SK-N-SH treated with all-trans-retinoic acid at 6 μM for 48 hours (cell line): ENCODE measurements around the gene RTP3.

ENCODE experiments used
- ATAC-seq: fragments of 200-7000 bp; cut with Tn5 transposase; 3 replicates; pipeline ENCODE4 v1.9.1; 2020; ENCODE audit warnings: mild to moderate bottlenecking, moderate library complexity
- ARNTL ChIP-seq: fragments of 450-650 bp; formaldehyde crosslinking; IDR thresholded peaks from 2 replicates; pipeline ENCODE4 v1.5.0; 2020; ENCODE audit warnings: low read depth, mild to moderate bottlenecking, moderate library complexity, borderline replicate concordance
- BACH2 ChIP-seq: fragments of 250-450 bp; sonication (Bioruptor Pico); IDR thresholded peaks from 2 replicates; pipeline ENCODE4 v1.9.0; 2021; ENCODE audit warnings: mild to moderate bottlenecking, borderline replicate concordance
- CSDC2 ChIP-seq: fragments of 250-450 bp; sonication (Bioruptor Pico); IDR thresholded peaks from 2 replicates; pipeline ENCODE4 v1.5.0; 2020; ENCODE audit warnings: mild to moderate bottlenecking, moderate library complexity
- CSRNP3 ChIP-seq: fragments of 250-450 bp; sonication (Bioruptor Pico); IDR thresholded peaks from 2 replicates; pipeline ENCODE4 v1.5.1; 2021; ENCODE audit warnings: mild to moderate bottlenecking, moderate library complexity
- GLIS3 ChIP-seq: fragments of 250-450 bp; sonication (Bioruptor Pico); IDR thresholded peaks from 2 replicates; pipeline ENCODE4 v1.5.0; 2020; ENCODE audit warnings: mild to moderate bottlenecking, moderate library complexity
- ISL1 ChIP-seq: fragments of 250-450 bp; sonication (Bioruptor Pico); IDR thresholded peaks from 2 replicates; pipeline ENCODE4 v2.1.2; 2022; ENCODE audit warnings: mild to moderate bottlenecking, moderate library complexity
- OSR1 ChIP-seq: fragments of 250-450 bp; sonication (Bioruptor Pico); IDR thresholded peaks from 2 replicates; pipeline ENCODE4 v1.8.0; 2022; ENCODE audit warnings: moderate library complexity, mild to moderate bottlenecking, inconsistent platforms
- POU6F1 ChIP-seq: fragments of 250-450 bp; sonication (Bioruptor Pico); IDR thresholded peaks from 2 replicates; pipeline ENCODE4 v1.8.0; 2021; ENCODE audit warnings: low read depth, mild to moderate bottlenecking, moderate library complexity, borderline replicate concordance
- PPARA ChIP-seq: fragments of 250-450 bp; sonication (Bioruptor Pico); IDR thresholded peaks from 2 replicates; pipeline ENCODE4 v1.5.0; 2020; ENCODE audit warnings: mild to moderate bottlenecking, borderline replicate concordance
- RARB ChIP-seq: fragments of 250-450 bp; sonication (Bioruptor Pico); IDR thresholded peaks from 2 replicates; pipeline ENCODE4 v1.8.0; 2021; ENCODE audit warnings: mild to moderate bottlenecking, moderate library complexity
- SNAI2 ChIP-seq: fragments of 250-450 bp; sonication (Bioruptor Pico); IDR thresholded peaks from 2 replicates; pipeline ENCODE4 v1.5.0; 2020; ENCODE audit warnings: mild to moderate bottlenecking, moderate library complexity
- ZC3H10 ChIP-seq: fragments of 250-450 bp; sonication (Bioruptor Pico); IDR thresholded peaks from 2 replicates; pipeline ENCODE4 v1.5.1; 2021; ENCODE audit warnings: mild to moderate bottlenecking, moderate library complexity
- ZFP30 ChIP-seq: fragments of 450-650 bp; formaldehyde crosslinking; IDR thresholded peaks from 2 replicates; pipeline ENCODE4 v1.5.0; 2022; ENCODE audit warnings: mild to moderate bottlenecking, moderate library complexity
- ZNF565 ChIP-seq: fragments of 450-650 bp; formaldehyde crosslinking; conservative IDR thresholded peaks from 2 replicates; pipeline ENCODE4 v1.5.0; 2020; ENCODE audit warnings: low read depth, mild to moderate bottlenecking, moderate library complexity
- ZNF70 ChIP-seq: fragments of 450-650 bp; formaldehyde crosslinking; IDR thresholded peaks from 2 replicates; pipeline ENCODE4 v1.5.0; 2020; ENCODE audit warnings: mild to moderate bottlenecking, moderate library complexity
- ZNF8 ChIP-seq: fragments of 450-650 bp; formaldehyde crosslinking; IDR thresholded peaks from 2 replicates; pipeline ENCODE4 v1.5.0; 2020; ENCODE audit warnings: mild to moderate bottlenecking, moderate library complexity
- TF ChIP-seq, protein P1 (sequence below): fragments of 250-450 bp; sonication (Bioruptor Pico); IDR thresholded peaks from 2 replicates; pipeline ENCODE4 v1.5.1; 2020; ENCODE audit warnings: low read depth, mild to moderate bottlenecking, moderate library complexity
- TF ChIP-seq, protein P2 (sequence below): fragments of 250-450 bp; sonication (Bioruptor Pico); IDR thresholded peaks from 2 replicates; pipeline ENCODE4 v1.5.0; 2020; ENCODE audit warnings: mild to moderate bottlenecking, moderate library complexity

Gene RTP3

DNA sequence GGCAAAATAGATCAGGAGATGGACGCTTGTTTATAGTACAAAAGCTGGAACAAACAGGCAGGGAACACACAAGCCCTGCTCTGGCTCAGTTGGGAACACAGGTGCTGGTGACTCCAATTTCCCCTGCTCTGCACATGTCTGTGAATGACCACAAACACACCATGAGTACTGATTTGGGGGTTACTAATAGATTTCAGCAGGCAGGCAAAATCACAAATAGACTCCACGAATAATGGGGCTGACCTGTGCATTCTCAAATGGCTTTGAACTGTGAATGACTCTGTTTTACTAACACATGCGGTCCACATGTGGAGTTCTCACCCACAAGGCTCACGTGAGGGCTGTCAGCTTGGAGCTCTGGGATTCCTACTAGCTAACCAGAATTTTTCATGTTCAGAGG is 3.9 kb downstream of the RTP3 start:
- TF ChIP-seq SNAI2 (CRISPR knock-in tag) (no peak), ZNF8 (CRISPR knock-in tag) (no peak), PPARA (CRISPR knock-in tag) (no peak), CSRNP3 (no peak), ISL1 (CRISPR knock-in tag) (no peak), ZNF565 (no peak), ZFP30 (CRISPR knock-in tag) (no peak), BACH2 (CRISPR knock-in tag) (no peak), RARB (CRISPR knock-in tag) (no peak)
- TF ChIP-seq, protein P1, sequence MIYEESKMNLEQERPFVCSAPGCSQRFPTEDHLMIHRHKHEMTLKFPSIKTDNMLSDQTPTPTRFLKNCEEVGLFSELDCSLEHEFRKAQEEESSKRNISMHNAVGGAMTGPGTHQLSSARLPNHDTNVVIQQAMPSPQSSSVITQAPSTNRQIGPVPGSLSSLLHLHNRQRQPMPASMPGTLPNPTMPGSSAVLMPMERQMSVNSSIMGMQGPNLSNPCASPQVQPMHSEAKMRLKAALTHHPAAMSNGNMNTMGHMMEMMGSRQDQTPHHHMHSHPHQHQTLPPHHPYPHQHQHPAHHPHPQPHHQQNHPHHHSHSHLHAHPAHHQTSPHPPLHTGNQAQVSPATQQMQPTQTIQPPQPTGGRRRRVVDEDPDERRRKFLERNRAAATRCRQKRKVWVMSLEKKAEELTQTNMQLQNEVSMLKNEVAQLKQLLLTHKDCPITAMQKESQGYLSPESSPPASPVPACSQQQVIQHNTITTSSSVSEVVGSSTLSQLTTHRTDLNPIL (CRISPR knock-in tag), result no peak
- no peak for ATAC-seq

DNA sequence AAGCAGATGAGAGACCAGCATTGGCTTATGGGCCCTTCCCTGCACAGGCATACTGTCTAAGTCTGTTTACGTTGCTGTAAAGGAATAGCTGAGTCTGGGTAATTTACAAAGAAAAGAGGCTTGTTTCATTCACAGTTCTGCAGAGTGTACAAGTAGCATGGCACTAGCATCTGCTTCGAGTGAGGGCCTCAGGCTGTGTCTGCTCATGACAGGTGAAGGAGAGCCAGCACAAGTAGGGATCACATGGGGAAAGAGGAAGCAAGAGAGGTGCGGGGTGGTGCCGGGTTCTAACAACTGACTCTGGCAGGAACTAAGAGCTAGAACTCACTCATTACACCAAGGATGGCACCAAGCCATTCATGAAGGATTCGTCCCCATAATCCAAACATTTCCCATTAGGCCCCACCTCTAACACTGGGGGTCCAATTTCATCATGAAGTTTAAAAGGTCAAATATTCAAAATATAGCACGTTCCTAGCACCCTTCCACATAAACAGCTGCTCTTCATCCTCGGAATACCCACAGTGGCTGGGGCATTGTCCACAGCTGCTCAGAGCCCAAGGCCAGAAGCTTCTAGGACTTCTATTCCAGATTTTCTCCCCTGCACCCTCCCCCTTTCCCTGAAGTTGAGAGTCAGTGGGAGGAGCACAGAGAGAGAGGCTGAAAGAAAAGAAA is 5.6 kb downstream of the RTP3 start:
- TF ChIP-seq, protein P1 (CRISPR knock-in tag), result no peak
- TF ChIP-seq ZNF70 (CRISPR knock-in tag) (no peak), CSRNP3 (no peak), PPARA (CRISPR knock-in tag) (no peak), OSR1 (CRISPR knock-in tag) (no peak), ZC3H10 (no peak), POU6F1 (CRISPR knock-in tag) (no peak), RARB (CRISPR knock-in tag) (no peak), ZNF565 (no peak), ISL1 (CRISPR knock-in tag) (no peak)
- TF ChIP-seq, protein P2, sequence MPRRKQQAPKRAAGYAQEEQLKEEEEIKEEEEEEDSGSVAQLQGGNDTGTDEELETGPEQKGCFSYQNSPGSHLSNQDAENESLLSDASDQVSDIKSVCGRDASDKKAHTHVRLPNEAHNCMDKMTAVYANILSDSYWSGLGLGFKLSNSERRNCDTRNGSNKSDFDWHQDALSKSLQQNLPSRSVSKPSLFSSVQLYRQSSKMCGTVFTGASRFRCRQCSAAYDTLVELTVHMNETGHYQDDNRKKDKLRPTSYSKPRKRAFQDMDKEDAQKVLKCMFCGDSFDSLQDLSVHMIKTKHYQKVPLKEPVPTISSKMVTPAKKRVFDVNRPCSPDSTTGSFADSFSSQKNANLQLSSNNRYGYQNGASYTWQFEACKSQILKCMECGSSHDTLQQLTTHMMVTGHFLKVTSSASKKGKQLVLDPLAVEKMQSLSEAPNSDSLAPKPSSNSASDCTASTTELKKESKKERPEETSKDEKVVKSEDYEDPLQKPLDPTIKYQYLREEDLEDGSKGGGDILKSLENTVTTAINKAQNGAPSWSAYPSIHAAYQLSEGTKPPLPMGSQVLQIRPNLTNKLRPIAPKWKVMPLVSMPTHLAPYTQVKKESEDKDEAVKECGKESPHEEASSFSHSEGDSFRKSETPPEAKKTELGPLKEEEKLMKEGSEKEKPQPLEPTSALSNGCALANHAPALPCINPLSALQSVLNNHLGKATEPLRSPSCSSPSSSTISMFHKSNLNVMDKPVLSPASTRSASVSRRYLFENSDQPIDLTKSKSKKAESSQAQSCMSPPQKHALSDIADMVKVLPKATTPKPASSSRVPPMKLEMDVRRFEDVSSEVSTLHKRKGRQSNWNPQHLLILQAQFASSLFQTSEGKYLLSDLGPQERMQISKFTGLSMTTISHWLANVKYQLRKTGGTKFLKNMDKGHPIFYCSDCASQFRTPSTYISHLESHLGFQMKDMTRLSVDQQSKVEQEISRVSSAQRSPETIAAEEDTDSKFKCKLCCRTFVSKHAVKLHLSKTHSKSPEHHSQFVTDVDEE, result no peak
- TF ChIP-seq, all 23 proteins: peak for 0
- ATAC-seq, result no peak

GRCh38 chr3:46504789-46505188 is 7.0 kb downstream of the RTP3 start:
- no peak for ATAC-seq
- TF ChIP-seq ISL1 (CRISPR knock-in tag) (no peak), ZNF565 (no peak), ARNTL (CRISPR knock-in tag) (no peak), BACH2 (CRISPR knock-in tag) (no peak), GLIS3 (CRISPR knock-in tag) (no peak), ZNF70 (CRISPR knock-in tag) (no peak), PPARA (CRISPR knock-in tag) (no peak), OSR1 (CRISPR knock-in tag) (no peak), CSRNP3 (no peak), ZNF8 (CRISPR knock-in tag) (no peak), CSDC2 (CRISPR knock-in tag) (no peak)
- TF ChIP-seq, protein P2, result no peak
- TF ChIP-seq, all 23 proteins: peak for 0
